Testis (tissue), 2 donors: Measurements from ENCODE around the gene FBXL13.

Experiments used
- POLR2A ChIP-seq: fragments of 450-650 bp; IDR thresholded peaks from one replicate; pipeline ENCODE4 v1.6.1; 2017; ENCODE audit warnings: antibody characterized with exemption, mild to moderate bottlenecking, moderate library complexity
- TF ChIP-seq, protein P1 (sequence below), 3 experiments: fragments of 450-650 bp in 2 of 3; fragments of 200-600 bp in 1 of 3; sonication (generic) in 1 of 3; IDR thresholded peaks; one replicate each; pipeline ENCODE4 v1.5.1; 2016 to 2019; ENCODE audit warnings: antibody characterized with exemption in 3 of 3, mild to moderate bottlenecking in 2 of 3, moderate library complexity in 1 of 3

DNA sequence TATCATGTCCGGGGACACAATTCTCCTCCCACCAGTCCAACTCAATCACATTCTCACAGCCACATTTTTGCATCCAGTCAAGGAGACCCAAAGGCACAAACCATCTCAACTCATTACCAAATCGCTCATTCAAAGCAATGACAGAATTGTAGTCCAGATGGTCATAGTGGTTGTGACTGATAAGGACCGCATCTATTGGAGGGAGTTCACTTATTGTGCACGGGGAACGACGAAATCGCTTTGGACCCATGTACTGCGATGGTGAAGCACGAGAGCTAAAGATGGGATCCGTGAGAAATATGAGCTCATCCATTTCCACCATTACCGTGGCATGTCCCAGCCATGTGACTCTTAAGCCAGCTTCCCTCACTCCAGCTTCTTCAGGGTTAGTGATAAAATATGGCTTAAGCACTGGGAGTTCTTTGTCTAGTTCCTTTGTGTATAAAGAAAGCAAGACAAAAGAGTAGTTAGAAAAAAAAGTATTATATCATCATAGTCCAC lies 45.2 kb upstream of the FBXL13 start:
- TF ChIP-seq, protein P1, sequence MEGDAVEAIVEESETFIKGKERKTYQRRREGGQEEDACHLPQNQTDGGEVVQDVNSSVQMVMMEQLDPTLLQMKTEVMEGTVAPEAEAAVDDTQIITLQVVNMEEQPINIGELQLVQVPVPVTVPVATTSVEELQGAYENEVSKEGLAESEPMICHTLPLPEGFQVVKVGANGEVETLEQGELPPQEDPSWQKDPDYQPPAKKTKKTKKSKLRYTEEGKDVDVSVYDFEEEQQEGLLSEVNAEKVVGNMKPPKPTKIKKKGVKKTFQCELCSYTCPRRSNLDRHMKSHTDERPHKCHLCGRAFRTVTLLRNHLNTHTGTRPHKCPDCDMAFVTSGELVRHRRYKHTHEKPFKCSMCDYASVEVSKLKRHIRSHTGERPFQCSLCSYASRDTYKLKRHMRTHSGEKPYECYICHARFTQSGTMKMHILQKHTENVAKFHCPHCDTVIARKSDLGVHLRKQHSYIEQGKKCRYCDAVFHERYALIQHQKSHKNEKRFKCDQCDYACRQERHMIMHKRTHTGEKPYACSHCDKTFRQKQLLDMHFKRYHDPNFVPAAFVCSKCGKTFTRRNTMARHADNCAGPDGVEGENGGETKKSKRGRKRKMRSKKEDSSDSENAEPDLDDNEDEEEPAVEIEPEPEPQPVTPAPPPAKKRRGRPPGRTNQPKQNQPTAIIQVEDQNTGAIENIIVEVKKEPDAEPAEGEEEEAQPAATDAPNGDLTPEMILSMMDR (IDR thresholded peaks at IDR 0.05): no peak
- no peak for TF ChIP-seq POLR2A
